Esophagus muscularis mucosa (tissue), 3 donors: ENCODE measurements around the gene SIK3.

Experiments used
- POLR2A ChIP-seq: fragments of 450-650 bp; IDR thresholded peaks from one replicate; pipeline ENCODE4 v1.6.1; 2017; ENCODE audit warnings: antibody characterized with exemption, moderate library complexity, mild to moderate bottlenecking, low read depth
- POLR2AphosphoS5 ChIP-seq, 2 donors: sonication (generic); formaldehyde crosslinking; IDR thresholded peaks; one replicate each; pipeline ENCODE4 v1.6.1; 2017; ENCODE audit warnings: antibody characterized with exemption in 2 of 2
- TF ChIP-seq, protein P1 (sequence below), 3 experiments: fragments of 200-600 bp in 2 of 3; fragments of 450-650 bp in 1 of 3; sonication (generic) in 2 of 3; IDR thresholded peaks; one replicate each; pipeline ENCODE4 v1.5.1; 2017 to 2019; ENCODE audit warnings: antibody characterized with exemption in 3 of 3, mild to moderate bottlenecking in 2 of 3, moderate library complexity in 1 of 3

GRCh38 chr11:116955548-116955947, 142.7 kb downstream of the SIK3 start:
- TF ChIP-seq, protein P1, sequence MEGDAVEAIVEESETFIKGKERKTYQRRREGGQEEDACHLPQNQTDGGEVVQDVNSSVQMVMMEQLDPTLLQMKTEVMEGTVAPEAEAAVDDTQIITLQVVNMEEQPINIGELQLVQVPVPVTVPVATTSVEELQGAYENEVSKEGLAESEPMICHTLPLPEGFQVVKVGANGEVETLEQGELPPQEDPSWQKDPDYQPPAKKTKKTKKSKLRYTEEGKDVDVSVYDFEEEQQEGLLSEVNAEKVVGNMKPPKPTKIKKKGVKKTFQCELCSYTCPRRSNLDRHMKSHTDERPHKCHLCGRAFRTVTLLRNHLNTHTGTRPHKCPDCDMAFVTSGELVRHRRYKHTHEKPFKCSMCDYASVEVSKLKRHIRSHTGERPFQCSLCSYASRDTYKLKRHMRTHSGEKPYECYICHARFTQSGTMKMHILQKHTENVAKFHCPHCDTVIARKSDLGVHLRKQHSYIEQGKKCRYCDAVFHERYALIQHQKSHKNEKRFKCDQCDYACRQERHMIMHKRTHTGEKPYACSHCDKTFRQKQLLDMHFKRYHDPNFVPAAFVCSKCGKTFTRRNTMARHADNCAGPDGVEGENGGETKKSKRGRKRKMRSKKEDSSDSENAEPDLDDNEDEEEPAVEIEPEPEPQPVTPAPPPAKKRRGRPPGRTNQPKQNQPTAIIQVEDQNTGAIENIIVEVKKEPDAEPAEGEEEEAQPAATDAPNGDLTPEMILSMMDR (IDR thresholded peaks at IDR 0.05), result no peak
- TF ChIP-seq POLR2A (no peak), POLR2AphosphoS5 (IDR thresholded peaks at IDR 0.05) (no peak)
